ENCODE data around the gene SLC10A4. TPM values are rescaled to one million over a fixed set of nuclear protein-coding genes. Genes with fewer than 3 reads are reported as not detected.

SLC10A4 gene
- polyA plus RNA-seq, 5 donors = 0.25 to 0.43 (median 0.37) TPM

DNA sequence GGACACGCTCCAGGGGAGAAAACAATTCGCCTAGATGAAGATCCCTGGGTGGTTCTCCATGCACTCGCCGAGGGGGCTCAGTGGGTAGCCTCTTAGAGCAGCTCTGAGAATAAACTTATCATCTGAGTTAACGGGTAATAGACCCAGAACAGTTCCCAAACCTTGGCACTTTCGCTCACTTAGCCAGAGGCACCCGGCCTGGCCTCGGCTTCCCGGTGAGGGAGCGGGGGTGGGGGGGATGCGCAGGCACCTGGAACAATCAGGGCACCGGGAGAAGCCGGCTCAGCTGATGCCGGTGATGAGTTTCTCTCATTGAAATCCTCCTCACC, 6.5 kb downstream of the SLC10A4 start:
- no peak for DNase-seq

DNA sequence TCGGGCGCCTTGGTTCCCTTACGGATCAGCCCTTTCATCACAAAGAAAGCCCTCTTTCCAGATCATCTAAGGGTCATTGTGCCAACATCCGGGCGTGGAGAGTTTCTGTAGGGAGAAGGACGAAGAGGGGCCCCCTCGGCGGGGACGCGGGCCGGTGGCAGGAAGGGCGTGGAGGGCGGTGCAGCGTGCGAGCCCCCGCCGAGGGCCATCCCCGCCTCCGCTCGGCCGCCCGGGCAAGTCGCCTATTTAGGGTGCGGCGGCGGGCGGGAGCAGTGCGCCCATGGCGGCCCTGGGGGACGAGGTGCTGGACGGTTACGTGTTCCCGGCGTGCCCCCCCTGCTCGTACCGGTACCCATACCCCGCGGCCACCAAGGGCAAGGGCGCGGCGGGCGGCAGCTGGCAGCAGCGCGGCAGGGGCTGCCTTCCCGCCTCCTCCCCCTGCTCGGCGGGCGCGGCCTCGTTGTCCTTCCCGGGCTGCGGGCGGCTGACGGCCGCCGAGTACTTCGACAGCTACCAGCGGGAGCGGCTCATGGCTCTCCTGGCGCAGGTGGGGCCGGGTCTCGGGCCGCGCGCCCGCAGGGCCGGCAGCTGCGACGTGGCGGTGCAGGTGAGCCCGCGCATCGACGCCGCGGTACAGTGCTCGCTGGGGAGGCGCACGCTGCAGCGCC, 7.0 kb downstream of the SLC10A4 start, which contains the start of gene ZAR1:
Gene ZAR1, plus strand, starts transcription at position 241 of the 668 bp plus-strand sequence. Its CDS starts 40 bp downstream, at position 281.
- no peak for DNase-seq

DNA sequence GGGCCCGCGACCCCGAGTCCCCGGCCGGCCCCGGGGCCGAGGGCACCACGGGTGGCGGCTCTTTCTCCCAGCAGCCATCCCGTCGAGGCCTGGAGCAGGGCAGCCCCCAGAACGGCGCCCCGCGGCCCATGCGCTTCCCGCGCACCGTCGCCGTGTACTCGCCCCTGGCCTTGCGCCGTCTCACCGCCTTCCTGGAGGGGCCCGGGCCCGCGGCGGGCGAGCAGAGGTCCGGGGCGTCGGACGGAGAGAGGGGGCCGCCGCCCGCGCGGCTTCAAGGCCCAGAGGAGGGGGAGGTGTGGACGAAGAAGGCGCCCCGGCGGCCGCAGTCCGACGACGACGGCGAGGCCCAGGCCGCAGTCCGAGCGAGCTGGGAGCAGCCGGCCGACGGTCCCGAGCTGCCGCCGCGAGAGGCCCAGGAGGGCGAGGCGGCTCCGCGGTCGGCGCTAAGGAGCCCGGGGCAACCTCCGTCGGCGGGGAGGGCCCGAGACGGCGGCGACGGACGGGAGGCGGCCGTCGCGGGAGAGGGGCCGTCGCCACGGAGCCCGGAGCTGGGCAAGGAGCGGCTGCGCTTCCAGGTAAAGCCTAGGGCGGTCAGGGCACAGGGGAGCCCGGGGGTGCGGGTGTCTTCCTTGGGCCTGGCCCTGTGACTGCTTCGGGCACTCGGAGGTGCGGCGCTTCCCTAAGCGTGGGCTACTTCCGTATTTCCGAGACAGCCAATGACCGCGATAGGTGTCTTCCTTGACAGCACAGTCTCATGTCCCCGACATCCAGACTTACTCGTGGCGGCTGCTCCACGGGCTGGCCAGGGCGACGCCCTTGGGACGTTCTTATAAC, 7.8 kb downstream of the SLC10A4 start:
- DNase-seq = no peak

DNA sequence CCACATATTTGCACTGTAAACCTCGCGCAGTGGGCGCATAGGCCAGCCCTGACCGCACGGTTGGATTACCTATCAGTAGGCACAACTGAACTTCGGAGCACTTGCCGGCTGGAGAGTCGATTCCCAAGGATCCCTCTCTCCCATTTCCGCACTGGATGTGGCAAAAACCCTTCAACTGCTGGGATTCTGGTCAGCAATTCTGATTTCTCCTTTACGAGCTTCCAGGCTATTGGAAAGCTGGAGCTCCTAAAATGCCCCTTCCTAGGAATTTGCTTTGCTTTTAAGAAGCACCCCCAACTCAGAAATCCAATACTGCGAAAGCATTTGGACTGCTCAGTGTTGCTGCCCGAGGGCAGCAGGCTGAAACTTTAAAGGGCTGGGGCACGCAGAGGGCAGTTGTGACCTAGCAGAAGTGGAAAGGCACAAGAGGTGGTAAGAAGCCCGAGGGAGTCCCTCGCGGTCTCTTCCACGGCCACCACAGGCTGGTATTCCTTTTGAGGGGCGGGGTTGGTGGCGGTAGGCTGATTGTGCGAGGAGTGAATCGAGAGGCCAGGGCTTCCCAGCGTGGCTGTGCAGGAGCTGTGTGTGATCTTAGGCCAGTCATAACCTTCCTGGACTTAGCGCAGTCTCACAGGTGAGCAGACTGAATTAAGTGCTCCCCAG, 8.5 kb downstream of the SLC10A4 start:
- DNase-seq = no peak

DNA sequence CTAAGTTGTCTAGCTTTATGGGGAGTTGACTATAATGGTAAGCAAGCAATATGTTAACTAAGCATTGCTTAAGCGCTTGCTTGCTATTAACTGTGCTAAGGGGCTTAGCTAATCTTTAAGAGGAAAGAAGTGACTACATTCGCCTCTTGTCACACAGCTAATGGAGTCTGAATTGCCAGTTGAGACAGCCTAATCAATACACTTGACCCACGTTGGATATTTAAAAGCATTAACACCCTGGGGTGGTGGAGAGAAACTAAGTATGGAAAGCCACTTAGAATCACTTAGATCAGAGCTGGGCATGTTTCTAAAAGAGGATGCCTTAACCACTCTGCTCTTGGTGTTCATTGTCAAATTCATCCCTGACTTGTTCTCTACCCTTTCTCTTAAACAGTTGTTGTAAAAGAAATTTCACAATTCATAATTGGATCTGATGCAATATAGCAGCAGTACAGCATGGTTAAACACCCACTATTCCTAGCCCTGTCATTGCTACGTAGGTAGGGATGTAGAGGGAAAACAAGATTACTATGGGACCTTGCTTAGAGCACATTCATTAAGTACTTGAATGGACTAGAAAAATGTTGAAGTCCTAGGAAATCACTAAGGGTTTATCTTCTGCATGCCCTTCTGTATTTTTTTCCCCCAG, 10.4 kb downstream of the SLC10A4 start:
- no peak for DNase-seq

DNA sequence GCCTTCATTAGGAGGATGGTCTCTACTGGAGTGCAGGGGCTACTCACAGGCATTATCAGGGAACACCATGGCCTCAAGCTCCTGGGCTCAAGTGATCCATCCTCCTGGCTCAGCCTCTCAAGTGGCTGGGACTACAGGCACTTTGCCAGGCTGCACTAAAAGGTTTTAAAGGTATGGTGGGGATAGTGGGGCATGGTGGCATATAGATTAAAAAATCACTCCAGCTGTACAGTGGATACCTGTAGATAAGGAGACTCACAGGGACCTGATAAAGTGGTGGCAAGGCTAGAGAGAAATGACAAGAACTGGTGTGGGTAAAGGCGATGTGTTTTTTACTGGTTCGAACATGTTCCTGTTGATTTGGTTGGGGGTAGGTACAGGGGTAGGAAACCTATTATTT, 12.8 kb downstream of the SLC10A4 start:
- no peak for DNase-seq

GRCh38 chr4:48498895-48499294, 15.8 kb downstream of the SLC10A4 start:
- no peak for DNase-seq

GRCh38 chr4:48499551-48500066, 16.5 kb downstream of the SLC10A4 start:
- DNase-seq = no peak

DNA sequence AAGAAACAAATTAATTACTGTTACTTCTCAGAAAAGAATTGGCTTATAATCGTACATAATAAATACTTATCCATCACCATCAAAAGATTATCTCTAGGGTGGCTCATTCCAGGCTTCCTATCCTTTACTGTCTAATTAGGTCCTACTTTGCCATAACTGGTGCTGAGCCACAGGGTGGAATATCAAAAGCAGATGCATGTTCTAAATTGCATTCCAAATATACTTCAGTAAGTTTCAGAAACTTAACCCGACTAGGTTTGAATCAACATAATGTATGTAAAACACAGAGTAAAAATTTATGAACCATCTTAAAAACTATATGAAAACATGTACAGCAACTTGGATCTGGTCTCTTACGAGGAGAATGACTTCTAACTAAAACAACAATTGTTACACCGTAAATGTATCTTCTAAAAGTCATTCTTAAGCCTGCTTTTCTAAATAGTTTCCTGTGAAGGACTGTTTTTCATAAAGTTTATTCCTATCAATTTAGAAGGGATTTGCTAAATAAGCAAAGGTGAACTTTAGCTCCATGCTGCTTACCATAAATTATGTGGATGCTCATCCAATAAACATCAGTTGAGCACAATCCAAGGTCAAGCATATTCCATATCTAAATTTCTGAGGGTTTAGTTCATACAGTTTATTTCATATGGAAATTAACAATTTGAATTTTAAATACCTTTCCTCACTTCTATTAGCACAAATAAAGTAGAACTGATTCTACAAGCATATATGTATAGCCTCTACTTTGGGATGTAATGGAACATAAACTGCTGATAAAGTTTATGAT, 20.3 kb downstream of the SLC10A4 start:
- no peak for DNase-seq

- DNase-seq = no peak
These were observed 20.8 kb downstream of the SLC10A4 start for GRCh38 chr4:48504026-48504330.

DNA sequence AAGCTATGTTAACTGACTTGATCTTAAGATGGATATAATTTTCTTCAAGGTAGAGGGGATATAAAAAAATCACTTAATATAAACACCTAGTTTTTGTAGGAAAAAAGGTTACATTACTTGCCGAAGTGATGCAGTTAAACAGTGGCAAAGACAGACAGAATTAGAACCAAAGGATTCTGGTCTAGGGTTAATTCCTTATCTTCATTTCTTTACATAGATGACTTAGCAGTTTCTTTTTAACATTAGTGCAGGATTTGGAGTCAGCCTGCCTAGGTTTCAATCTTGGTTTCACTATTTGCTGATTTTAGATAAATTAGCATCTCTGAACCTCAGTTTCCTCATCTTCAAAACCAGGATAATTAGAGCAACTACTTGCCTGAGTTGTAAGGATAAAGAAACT, 21.2 kb downstream of the SLC10A4 start:
- no peak for DNase-seq

GRCh38 chr4:48506716-48507115, 23.6 kb downstream of the SLC10A4 start:
- DNase-seq = no peak

- DNase-seq = no peak
These were observed 26.4 kb downstream of the SLC10A4 start for GRCh38 chr4:48509543-48509942.

DNA sequence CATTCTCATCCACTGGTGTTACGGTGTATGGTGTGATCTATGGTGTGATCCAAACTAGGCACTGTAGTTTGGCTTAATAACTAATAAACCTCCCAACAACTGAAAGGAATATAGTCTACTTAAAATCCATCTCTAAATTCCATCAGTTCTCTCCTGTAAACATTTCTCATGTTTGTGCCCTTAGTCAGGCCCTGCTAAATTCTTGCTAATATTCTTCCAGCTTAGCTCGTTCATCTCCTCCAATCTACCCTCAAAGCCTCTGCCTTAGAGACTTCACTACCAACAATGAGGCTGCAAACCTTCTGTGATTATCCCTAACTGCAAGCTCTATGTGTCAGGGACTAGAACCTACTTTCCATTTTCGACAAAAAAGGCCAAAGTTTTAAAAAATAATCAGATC, 35.0 kb downstream of the SLC10A4 start:
- no peak for DNase-seq

DNA sequence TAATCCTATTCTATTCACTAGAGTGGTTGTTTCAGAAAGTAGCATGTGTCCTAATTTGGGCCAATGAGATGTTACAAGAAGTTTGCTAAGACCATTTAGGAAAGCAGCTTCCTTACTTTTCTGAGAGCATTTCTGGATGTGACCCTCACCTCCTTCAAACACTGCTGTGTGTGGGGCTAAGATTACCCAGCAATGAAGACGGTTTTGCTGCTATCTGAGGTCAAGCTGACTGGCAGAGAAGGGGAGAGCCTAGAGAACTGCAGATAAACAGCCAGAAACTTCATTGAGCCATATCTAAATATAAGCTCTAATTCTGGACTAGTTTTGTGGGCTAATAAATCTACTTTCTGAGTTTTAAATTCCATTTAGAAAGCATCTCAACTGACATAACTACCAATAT, 43.3 kb downstream of the SLC10A4 start:
- DNase-seq = no peak

DNA sequence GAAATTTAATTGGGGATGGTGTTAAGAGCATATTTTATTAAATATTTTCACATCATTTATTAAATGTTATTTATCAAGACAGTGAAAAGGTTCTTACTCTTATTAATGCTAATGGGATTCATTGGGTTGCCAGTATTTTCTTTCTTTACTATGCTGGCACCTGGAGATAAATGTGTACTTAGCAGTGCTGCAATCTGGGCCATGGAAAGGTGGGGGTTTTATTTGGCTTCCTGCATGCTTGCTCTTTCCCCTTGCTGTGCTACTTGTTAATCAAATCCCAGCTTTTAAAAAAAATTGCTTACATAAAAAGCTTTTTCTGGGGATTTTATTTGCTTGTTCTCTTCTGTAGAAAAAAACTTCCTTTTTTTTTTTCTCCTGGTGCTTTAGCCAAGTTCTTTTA, 55.2 kb downstream of the SLC10A4 start:
- DNase-seq = no peak

Other genes starting within 250 kb of the SLC10A4 start
- 1 to 10 TPM; 6.8 to 9.5 (median 8.9) TPM for gene TEC, start 213.5 kb upstream of the SLC10A4 start, polyA plus RNA-seq (ENCODE audit: insufficient read depth in 1 of 5, insufficient read length in 5 of 5, low replicate concordance in 1 of 5)
- 10 to 100 TPM; 47.8 to 71.1 (median 64.6) TPM for gene SLAIN2, start 141.8 kb upstream of the SLC10A4 start, polyA plus RNA-seq (ENCODE audit: insufficient read depth in 1 of 5, insufficient read length in 5 of 5, low replicate concordance in 1 of 5)
- gene ZAR1, start 6.9 kb downstream of the SLC10A4 start, polyA plus RNA-seq (ENCODE audit: insufficient read depth in 1 of 5, insufficient read length in 5 of 5, low replicate concordance in 1 of 5) = not detected